Neural progenitor cell (in vitro differentiated cells): ENCODE measurements around the gene PIK3CD. TPM values are rescaled to one million over a fixed set of nuclear protein-coding genes. Genes with fewer than 3 reads are reported as not detected.

ENCODE experiments used
- DNase-seq: peaks from one replicate; pipeline ENCODE4 v3.0.0-alpha.2; 2016; ENCODE audit warnings: low spot score
- H2AFZ ChIP-seq: fragments of 200-600 bp; sonication (generic); replicated peaks from 2 replicates; pipeline ENCODE4 v1.6.1; 2016; ENCODE audit warnings: antibody characterized with exemption
- H3F3A ChIP-seq: fragments of 200-600 bp; sonication (generic); 2 replicates; pipeline ENCODE4 v1.6.1; 2016; ENCODE audit warnings: antibody characterized with exemption, low read depth
- H3K27ac ChIP-seq: fragments of 200-600 bp; sonication (generic); 2 replicates; pipeline ENCODE4 v1.5.1; 2016; ENCODE audit warnings: mild to moderate bottlenecking
- H3K27me3 ChIP-seq: fragments of 200-600 bp; sonication (generic); 2 replicates; pipeline ENCODE4 v1.6.1; 2016; ENCODE audit warnings: mild to moderate bottlenecking, moderate library complexity
- H3K36me3 ChIP-seq: fragments of 200-600 bp; sonication (generic); 2 replicates; pipeline ENCODE4 v1.5.1; 2016
- H3K4me1 ChIP-seq: fragments of 200-600 bp; sonication (generic); 2 replicates; pipeline ENCODE4 v1.6.1; 2016; ENCODE audit warnings: mixed run types
- H3K4me2 ChIP-seq: fragments of 200-600 bp; sonication (generic); 2 replicates; pipeline ENCODE4 v1.6.1; 2016
- H3K4me3 ChIP-seq: fragments of 200-600 bp; sonication (generic); 2 replicates; pipeline ENCODE4 v1.5.1; 2016
- H3K79me2 ChIP-seq: fragments of 200-600 bp; sonication (generic); 2 replicates; pipeline ENCODE4 v1.6.1; 2016; ENCODE audit warnings: low read depth
- H3K9ac ChIP-seq: fragments of 200-600 bp; sonication (generic); 2 replicates; pipeline ENCODE4 v1.6.1; 2016
- H3K9me3 ChIP-seq: fragments of 200-600 bp; sonication (generic); 2 replicates; pipeline ENCODE4 v1.5.1; 2016; ENCODE audit warnings: low read depth
- H4K20me1 ChIP-seq: fragments of 200-600 bp; sonication (generic); 2 replicates; pipeline ENCODE4 v1.6.1; 2016; ENCODE audit warnings: low read depth
- H3K27ac Mint-ChIP-seq: 3 replicates; pipeline ENCODE4 v1.8.0; 2021; ENCODE audit warnings: mixed read lengths
- H3K27me3 Mint-ChIP-seq: 2 replicates; pipeline ENCODE4 v1.8.0; 2022; ENCODE audit warnings: low read depth, mild to moderate bottlenecking, inconsistent platforms, moderate library complexity, mixed read lengths; ENCODE audit not compliant: insufficient read depth
- H3K36me3 Mint-ChIP-seq: 3 replicates; pipeline ENCODE4 v1.8.0; 2021; ENCODE audit warnings: mixed read lengths
- H3K4me1 Mint-ChIP-seq: 3 replicates; pipeline ENCODE4 v1.8.0; 2021; ENCODE audit warnings: mixed read lengths
- H3K4me3 Mint-ChIP-seq: 3 replicates; pipeline ENCODE4 v1.8.0; 2021; ENCODE audit warnings: mild to moderate bottlenecking, moderate library complexity, mixed read lengths
- H3K9me3 Mint-ChIP-seq: 3 replicates; pipeline ENCODE4 v1.8.0; 2020; ENCODE audit warnings: mixed read lengths
- CTCF ChIP-seq: fragments of 200-600 bp; sonication (generic); IDR thresholded peaks from 2 replicates; pipeline ENCODE4 v1.5.1; 2017; ENCODE audit warnings: antibody characterized with exemption, mild to moderate bottlenecking
- EZH2 ChIP-seq: fragments of 200-600 bp; sonication (generic); IDR thresholded peaks from 2 replicates; pipeline ENCODE4 v1.6.1; 2017; ENCODE audit warnings: antibody characterized with exemption, mild to moderate bottlenecking, moderate library complexity
- EZH2phosphoT487 ChIP-seq: fragments of 200-600 bp; sonication (generic); IDR thresholded peaks from 2 replicates; pipeline ENCODE4 v1.6.1; 2017; ENCODE audit warnings: antibody characterized with exemption
- total RNA-seq: library from RNA; depleted of rRNA; stranded (reverse); fragments of >200 nt; gene quantifications from 2 replicates; pipeline ENCODE4 v1.2.3, GENCODE V29; 2015; ENCODE audit warnings: low replicate concordance

The PIK3CD gene
- total RNA-seq, 1 donor from 2014 or later, result 5.0 TPM

DNA sequence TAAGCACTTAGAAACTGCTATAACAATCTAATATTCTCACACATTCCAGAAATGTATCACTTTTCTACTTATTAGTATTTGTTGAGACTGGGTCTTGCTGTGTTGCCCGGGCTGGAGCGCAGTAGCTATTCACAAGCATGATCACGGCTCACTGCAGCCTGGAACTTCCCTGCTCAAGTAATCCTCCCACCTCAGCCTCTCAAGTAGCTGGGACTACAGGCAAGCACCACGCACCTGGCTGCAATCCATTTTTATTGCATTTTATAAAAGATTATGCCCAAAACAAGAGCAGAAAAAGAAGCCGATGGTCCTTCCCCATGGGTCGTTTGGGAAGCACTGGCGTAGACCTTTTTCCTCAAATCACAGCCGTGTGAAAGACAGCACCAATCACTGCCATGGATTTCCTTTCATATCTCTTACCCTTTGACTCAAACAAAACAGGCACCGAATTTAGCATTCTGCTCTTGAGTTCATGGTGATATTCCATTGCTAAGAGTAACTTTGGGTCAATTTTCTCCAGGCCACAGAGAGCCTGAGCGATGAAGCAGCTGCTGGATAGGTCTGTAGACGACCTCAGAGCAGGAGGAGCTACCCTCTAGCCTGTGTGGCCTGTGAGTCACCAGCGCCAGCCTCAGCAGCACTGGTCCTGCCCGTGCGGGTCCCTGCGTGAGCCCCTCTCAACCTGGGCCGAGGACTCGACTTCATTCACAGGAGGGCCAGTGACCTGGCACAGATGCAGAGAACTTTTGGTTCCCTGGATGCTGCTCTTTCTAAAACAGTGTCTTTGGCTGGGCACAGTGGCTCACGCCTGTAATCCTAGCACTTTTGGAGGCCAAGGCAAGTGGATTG, 80.8 kb downstream of the PIK3CD start:
- Histone ChIP-seq H3K4me2 (no peak overlapping the region), H3K79me2 (no peaks in the 10 kb centered on the region), H3K9ac (no peak overlapping the region), H3K4me3 (no peak overlapping the region), H3F3A (no peaks in the 10 kb centered on the region), H3K27ac (no peak overlapping the region), H2AFZ (no peak overlapping the region), H3K36me3 (no peaks in the 10 kb centered on the region), H3K4me1 (no peaks in the 10 kb centered on the region), H4K20me1 (peaks cover 7% of the 10 kb centered on the region), H3K9me3 (no peaks in the 10 kb centered on the region), H3K27me3 (no peaks in the 10 kb centered on the region)
- H3K4me1 Mint-ChIP-seq, result no peaks in the 10 kb centered on the region
- peaks cover 55% of the 10 kb centered on the region for H3K36me3 Mint-ChIP-seq
- no peak overlapping the region for H3K4me3 Mint-ChIP-seq
- peaks cover 5% of the 10 kb centered on the region for H3K9me3 Mint-ChIP-seq
- no peak overlapping the region for H3K27ac Mint-ChIP-seq
- TF ChIP-seq EZH2phosphoT487 (no peak), EZH2 (no peak), CTCF (no peak)
- peaks cover 4% of the 10 kb centered on the region for H3K27me3 Mint-ChIP-seq
- no peak for DNase-seq

DNA sequence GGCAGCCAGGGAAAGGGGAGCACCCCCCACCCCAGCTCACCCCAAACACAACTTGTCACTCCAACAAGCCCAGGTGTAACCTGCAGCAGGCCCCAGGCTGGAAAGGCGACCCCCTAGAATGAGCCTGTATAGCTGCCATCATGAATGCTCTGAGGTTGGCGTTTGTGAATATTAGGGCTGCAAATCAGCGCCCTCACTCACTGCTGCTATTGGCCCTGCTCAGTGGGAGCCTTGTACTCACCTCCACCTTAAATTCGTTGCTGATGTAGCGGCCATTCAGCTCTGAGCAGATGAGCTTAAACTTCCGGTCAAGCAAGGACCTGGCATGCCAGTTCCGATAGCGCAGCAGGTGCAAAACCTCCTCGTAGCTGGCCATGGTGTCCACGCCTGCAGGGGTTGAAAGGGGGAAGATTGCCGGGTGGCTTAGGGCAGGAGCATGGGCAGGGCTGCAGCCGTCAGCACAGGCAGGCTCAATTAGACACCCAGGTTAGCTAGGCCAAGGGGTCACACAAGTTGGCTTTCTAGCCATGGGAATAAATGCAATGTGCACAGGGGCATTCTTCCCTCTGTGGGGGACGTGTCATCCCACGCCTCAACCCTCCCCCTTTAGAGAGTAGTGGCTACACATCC, 81.7 kb downstream of the PIK3CD start:
- H2AFZ ChIP-seq, result no peak overlapping the region
- H3K4me3 Mint-ChIP-seq, result no peak overlapping the region

GRCh38 chr1:9735800-9736199, 84.3 kb downstream of the PIK3CD start:
- Histone ChIP-seq H3K27me3 (no peaks in the 10 kb centered on the region), H3K4me2 (no peak overlapping the region), H3K9me3 (no peaks in the 10 kb centered on the region), H3K36me3 (peaks cover 4% of the 10 kb centered on the region), H3K79me2 (no peaks in the 10 kb centered on the region), H3K27ac (no peak overlapping the region), H3K9ac (no peak overlapping the region), H2AFZ (no peak overlapping the region), H3F3A (no peaks in the 10 kb centered on the region), H3K4me3 (no peak overlapping the region), H4K20me1 (no peaks in the 10 kb centered on the region), H3K4me1 (no peaks in the 10 kb centered on the region)
- H3K4me1 Mint-ChIP-seq, result no peaks in the 10 kb centered on the region
- H3K9me3 Mint-ChIP-seq, result peaks cover 5% of the 10 kb centered on the region
- H3K36me3 Mint-ChIP-seq, result peaks cover 48% of the 10 kb centered on the region
- DNase-seq, result no peak
- no peak for TF ChIP-seq EZH2phosphoT487
- no peak for TF ChIP-seq EZH2
- peaks cover 3% of the 10 kb centered on the region for H3K27me3 Mint-ChIP-seq
- no peak overlapping the region for H3K27ac Mint-ChIP-seq
- H3K4me3 Mint-ChIP-seq, result no peak overlapping the region

More for the DNA sequence above, 81.7 kb downstream of the PIK3CD start:
- no peak for DNase-seq
- Mint-ChIP-seq H3K27ac (no peak overlapping the region), H3K9me3 (peaks cover 5% of the 10 kb centered on the region), H3K27me3 (peaks cover 2% of the 10 kb centered on the region), H3K4me1 (no peaks in the 10 kb centered on the region), H3K36me3 (peaks cover 53% of the 10 kb centered on the region)
- Histone ChIP-seq H3K27ac (no peak overlapping the region), H3K36me3 (no peaks in the 10 kb centered on the region), H3K9ac (no peak overlapping the region), H3K27me3 (no peaks in the 10 kb centered on the region), H3K4me1 (no peaks in the 10 kb centered on the region), H3K4me3 (no peak overlapping the region), H4K20me1 (peaks cover 7% of the 10 kb centered on the region), H3K4me2 (no peak overlapping the region), H3F3A (no peaks in the 10 kb centered on the region), H3K79me2 (no peaks in the 10 kb centered on the region), H3K9me3 (no peaks in the 10 kb centered on the region)
- TF ChIP-seq EZH2 (no peak), CTCF (no peak), EZH2phosphoT487 (no peak)

GRCh38 chr1:9736241-9736640, 84.7 kb downstream of the PIK3CD start:
- peaks cover 3% of the 10 kb centered on the region for H3K27me3 Mint-ChIP-seq
- Histone ChIP-seq H3K9ac (no peak overlapping the region), H3K27me3 (no peaks in the 10 kb centered on the region), H3K36me3 (peaks cover 4% of the 10 kb centered on the region), H3K4me2 (no peak overlapping the region), H2AFZ (no peak overlapping the region), H3F3A (no peaks in the 10 kb centered on the region), H3K4me1 (no peaks in the 10 kb centered on the region), H3K27ac (no peak overlapping the region), H3K79me2 (no peaks in the 10 kb centered on the region), H3K4me3 (no peak overlapping the region), H3K9me3 (no peaks in the 10 kb centered on the region), H4K20me1 (no peaks in the 10 kb centered on the region)
- no peak for DNase-seq
- H3K9me3 Mint-ChIP-seq, result peaks cover 5% of the 10 kb centered on the region
- H3K36me3 Mint-ChIP-seq, result peaks cover 50% of the 10 kb centered on the region
- no peaks in the 10 kb centered on the region for H3K4me1 Mint-ChIP-seq
- no peak overlapping the region for H3K27ac Mint-ChIP-seq
- H3K4me3 Mint-ChIP-seq, result no peak overlapping the region
- TF ChIP-seq EZH2 (no peak), CTCF (no peak), EZH2phosphoT487 (no peak)
